ENCODE results near the gene SHLD1.

SHLD1 gene

DNA sequence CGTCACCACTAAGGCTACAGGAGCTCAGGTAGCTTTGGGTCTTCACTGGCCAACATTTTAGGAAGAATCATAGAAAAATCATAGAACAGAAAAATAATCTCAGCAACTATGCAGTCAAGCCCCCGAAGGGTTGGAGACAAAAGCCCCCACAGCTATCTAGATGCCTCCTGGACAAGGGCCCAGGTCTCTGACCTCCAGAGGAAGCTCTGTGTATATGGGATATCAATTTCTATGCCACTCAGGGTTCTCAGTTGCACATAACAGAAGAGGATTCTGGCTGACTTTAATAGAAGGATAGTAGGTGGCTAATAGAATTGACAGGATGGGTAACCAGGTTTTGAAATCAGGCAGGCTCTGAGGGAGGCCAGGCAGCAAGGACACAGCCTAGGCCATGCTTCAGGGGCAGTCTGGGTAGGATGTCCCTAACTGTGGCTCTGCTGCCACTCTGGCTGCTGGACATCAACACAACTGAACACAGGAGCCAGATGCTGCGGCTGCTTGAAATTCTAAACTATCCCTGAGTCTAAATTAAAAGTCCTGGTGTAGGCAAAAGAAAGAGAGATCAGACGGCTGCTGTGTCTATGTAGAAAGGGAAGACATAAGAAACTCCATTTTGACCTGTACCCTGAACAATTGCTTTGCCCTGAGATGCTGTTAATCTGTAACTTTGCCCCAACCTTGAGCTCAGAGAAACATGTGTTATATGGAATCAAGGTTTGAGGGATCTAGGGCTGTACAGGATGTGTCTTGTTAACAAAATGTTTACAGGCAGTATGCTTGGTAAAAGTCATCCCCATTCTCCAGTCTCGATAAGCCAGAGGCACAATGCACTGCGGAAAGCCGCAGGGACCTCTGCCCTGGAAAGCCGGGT is 134.5 kb downstream of the SHLD1 start:
- in situ Hi-C loops (cut with HindIII; ENCODE audit: low sequenced_read_pairs), result no loop called here

DNA sequence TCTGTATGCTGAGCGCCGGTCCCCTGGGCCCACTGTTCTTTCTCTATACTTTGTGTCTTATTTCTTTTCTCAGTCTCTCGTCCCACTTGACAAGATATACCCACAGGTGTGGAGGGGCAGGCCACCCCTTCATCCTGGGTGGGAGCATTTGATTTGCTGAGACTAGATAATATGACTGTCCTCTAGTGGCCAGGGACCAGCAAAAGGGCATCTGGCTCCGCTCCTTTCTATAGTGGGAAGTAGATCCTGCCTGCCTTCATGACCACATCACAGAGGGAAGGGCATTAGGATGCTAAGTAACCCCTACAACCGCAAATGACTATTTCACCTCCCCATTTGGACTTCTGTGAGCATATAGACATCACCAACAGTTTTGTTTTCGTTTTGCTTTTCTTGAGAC is 135.7 kb downstream of the SHLD1 start:
- in situ Hi-C loops (cut with HindIII; ENCODE audit: low sequenced_read_pairs), result no loop called here

- in situ Hi-C loops (cut with HindIII; ENCODE audit: low sequenced_read_pairs), result no loop called here
These were observed 136.6 kb downstream of the SHLD1 start for GRCh38 chr20:5886788-5887187.

DNA sequence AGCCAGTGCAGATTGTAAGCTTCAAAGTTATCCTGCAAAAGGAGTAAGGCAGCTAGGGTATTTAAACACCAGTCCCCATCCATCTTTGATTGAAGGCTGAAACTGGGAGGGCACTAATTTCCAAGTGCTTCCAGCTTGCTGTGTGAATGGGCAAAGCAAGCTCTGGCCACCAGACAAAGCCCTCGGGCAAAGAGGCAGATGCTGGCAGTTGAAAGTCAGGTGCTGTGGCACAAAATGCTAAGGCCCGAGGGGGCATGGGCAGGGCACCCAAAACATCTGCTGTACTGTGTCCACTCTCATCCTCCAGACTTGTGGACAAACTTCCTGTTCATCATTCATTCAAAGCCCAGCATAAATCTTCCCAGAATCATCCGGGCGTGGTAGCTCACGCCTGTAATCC is 137.2 kb downstream of the SHLD1 start:
- in situ Hi-C loops (cut with HindIII; ENCODE audit: low sequenced_read_pairs), result no loop called here

DNA sequence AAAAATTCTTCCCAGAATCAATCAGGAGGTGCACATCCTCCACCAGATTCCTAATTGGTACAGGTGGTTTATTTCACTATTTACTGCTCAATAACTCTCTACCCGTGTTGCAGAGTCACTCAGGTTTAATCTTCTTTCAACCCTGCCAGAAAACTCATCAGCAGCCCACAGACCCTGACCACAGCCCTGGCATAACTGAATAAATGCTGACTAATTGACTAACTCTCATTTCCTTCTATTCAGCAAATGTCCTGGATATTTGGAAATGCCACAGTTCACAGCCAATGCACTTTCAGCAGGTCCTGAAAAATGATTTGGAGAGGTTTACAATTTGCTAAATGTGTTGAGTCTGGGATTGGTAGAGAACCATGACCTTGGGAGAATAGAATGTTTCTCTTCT is 137.8 kb downstream of the SHLD1 start:
- in situ Hi-C loops (cut with HindIII; ENCODE audit: low sequenced_read_pairs), result no loop called here

DNA sequence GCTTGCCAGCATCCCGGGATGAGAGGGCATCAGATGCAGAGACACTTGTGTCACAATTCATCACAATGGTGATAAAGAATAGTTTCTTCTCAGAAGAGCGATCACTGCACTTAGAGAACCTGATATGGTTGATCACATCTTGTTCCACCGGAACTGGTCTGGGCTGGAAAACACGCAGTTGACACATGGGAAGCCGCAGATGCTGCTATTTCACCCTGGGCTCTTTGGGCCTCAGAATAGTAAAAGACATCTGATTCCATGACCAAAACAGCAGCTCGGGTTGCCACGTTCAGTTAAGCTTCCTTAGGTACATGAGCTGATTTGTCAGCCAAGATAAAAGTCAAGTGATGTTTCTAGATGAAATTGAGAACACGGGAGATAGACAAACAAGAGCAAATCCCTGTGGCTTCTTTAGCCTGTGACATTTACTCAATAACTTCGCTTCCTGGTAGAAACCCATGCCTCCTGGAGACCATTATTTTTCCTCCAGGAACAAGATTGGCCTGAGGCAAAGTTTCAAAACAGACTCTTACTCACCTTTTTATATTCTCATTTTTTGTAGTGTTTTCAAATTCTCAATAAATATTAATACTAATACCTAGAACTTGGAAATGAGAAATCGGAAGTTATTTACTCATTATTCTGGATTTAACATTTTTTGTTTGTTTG is 140.7 kb downstream of the SHLD1 start:
- in situ Hi-C loops (cut with HindIII; ENCODE audit: low sequenced_read_pairs), result no loop called here

DNA sequence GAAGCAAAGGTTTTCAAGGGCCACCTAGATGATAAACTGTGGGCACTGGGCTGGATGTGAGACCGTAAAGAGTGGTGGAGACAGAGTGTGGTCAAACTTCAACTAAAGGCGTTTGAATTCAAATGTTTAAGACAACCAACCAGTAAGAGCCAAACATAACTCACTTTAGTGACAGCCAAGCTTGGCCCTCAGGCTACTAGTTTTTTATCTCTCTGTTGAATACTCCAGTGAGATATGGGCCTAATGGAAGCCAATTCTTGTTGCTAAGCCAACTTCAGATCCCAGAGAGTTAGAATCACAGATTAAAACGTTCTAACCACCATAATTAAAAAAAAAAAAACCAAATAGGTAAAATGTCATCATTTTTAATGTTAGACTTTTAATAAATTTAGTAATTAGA is 142.9 kb downstream of the SHLD1 start:
- in situ Hi-C loops (cut with HindIII; ENCODE audit: low sequenced_read_pairs), result no loop called here

DNA sequence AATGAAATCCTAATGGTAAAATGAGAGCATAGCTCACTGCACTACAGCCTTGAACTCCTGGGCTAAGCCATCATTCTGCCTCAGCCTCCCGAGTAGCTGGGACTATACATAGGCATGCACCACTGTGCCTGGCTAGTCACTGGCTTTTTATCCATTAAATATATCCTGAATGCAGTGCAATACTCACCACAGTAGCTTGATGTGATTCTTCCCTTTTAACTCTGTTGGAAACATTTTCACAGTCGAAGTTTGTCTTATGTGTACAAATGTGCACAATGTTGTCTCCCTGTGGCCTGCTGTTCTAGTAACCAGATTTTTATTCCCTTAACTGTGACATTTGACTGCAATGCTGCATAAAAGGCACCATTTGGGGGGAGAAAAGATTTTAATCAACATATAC is 143.4 kb downstream of the SHLD1 start:
- in situ Hi-C loops (cut with HindIII; ENCODE audit: low sequenced_read_pairs), result no loop called here

DNA sequence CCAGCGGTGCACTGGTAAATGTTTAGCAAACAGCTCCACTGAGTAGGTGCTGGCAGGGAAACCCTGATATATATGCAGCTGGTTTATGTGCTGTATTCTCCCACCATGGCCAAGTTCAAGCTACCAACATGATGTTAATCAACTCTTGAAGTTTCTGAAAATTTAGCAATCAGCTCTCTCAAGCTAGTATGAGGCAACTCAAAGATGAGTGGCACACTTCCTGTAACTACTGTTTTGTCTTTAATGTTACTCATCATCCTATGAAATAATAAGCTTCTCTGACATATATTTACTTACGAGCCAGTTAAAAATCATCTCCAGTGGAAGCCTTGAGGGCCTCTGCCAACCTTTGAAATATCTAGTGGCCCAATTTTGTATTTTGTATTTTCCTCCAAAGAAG is 145.4 kb downstream of the SHLD1 start:
- in situ Hi-C loops (cut with HindIII; ENCODE audit: low sequenced_read_pairs), result no loop called here

DNA sequence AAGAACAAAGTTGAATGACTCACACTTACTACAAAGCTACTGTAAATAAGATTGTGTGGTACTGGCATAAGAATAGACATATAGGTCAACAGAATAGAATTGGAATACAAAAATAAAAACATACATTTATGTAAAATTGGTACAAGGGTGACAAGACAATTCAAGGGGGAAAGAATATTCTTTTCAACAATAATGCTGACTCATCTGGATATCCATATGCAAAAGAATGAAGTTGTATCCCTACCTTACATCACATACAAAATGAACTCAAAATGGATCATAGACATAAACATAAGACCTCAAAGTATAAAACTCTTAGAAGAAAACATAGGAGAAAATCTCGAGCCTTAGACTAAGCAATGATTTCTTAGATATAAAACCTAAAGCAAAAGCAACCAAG is 149.2 kb downstream of the SHLD1 start:
- in situ Hi-C loops (cut with HindIII; ENCODE audit: low sequenced_read_pairs), result no loop called here

- in situ Hi-C loops (cut with HindIII; ENCODE audit: low sequenced_read_pairs), result no loop called here
These were observed 150.7 kb downstream of the SHLD1 start for GRCh38 chr20:5900908-5901307.

- in situ Hi-C loops (cut with HindIII; ENCODE audit: low sequenced_read_pairs), result no loop called here
These were observed 158.8 kb downstream of the SHLD1 start for GRCh38 chr20:5908981-5909380.

DNA sequence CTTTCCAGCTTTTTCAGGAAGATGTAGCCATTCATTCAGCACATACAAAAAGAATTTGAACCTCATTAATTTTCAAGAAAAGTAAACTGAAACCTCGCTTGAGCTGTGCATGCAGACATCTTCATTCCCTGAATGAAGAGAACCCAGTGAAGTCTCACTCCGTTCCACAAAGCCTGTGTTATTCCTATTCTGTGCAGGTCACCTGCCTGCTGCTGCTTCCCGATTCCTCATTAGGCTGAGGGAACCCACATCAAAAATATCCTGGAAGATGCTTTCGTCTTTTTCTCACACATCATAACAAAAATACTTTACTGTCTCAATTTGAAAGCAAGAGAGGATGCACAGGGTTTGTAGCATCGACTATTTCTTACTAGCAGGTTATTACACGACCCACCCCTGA is 160.0 kb downstream of the SHLD1 start:
- in situ Hi-C loops (cut with HindIII; ENCODE audit: low sequenced_read_pairs), result no loop called here

GRCh38 chr20:5913166-5913565 is 163.0 kb downstream of the SHLD1 start:
- in situ Hi-C loops (cut with HindIII; ENCODE audit: low sequenced_read_pairs), result no loop called here
